ENCODE data around the gene ANXA11.

Gene ANXA11

GRCh38 chr10:80187465-80188409 is 17.6 kb downstream of the ANXA11 start:
- DNase-seq = no peak

DNA sequence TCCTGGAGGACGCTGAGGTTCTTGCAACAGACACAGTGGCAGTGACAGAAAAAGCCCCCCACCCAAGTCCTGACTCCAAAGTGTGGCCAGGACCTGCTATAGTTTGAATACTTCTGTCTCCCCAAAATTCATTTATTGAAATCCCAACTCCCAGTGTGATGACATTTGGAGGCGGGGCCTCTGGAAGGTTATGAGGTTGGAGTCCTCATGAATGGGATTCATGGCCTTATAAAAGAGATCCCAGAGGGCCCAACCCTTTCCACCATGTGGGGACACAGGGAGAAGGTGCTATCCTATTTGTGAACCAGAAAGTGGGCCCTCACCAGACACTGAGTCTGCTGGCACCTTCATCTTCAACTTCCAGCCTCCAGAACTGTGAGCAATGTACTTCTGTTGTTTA is 18.3 kb downstream of the ANXA11 start:
- no peak for DNase-seq

GRCh38 chr10:80186364-80187012 is 18.8 kb downstream of the ANXA11 start:
- no peak for DNase-seq

- DNase-seq = no peak
Measured at GRCh38 chr10:80185578-80186299, 19.6 kb downstream of the ANXA11 start.

DNA sequence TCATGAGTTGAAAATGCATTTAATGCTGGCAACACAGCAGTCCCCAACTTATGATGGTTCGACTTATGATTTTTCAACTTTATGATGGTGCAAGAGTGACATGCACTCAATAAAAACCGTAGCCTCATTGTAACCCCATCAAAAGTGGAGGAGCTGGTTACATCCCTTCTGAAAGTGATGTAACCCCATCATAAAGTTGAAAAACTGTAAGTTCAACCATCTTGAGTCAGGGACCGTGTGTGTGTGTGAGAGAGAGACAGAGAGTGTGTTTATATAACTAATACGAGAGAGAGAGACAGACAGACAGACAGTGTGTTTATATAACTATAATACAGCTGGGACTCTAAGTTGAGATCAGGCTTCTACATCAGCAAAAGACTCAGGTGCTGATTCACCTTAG is 21.0 kb downstream of the ANXA11 start:
- no peak for DNase-seq

DNA sequence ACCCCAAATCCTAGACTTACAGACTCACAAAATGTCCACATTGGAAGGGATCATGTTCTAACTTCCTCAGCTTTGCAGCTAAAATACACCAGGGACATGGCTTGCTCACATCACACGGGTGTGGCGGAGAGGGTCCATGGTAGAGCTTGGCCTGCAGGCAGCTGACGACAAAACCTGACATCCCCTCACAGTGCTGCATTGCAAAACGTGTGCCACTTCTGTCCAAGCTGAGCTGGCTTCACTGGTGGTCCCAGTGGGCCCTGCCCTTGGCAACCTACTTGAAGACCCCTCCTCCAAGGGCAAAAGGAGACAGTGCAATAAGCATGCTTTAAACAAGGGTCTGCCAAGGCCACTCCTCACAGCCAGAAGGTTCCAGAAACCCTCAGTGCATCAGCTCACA is 21.9 kb downstream of the ANXA11 start:
- no peak for DNase-seq

DNA sequence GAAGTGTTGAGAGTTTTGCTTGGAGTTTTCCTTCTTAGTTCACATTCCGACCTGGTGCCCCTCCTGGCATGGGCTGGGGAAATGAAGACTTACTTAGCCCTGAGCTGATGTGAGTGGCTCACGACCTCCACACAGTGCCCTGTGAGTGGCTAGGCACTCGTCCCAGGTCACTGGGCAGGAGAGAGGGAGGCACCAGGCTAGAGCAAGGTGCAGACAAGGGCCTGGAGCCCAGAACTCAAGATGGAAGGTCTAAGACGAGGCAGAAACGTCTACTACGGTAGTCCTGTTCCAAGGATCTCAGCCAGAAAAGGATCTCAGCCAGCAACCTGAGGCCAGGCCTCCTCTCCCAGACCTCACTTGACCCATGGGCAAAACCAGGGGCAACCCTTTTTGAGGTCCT is 22.4 kb downstream of the ANXA11 start:
- no peak for DNase-seq

- peak; percentile 41 for DNase-seq
Measured at GRCh38 chr10:80177781-80178636, 27.3 kb downstream of the ANXA11 start.

DNA sequence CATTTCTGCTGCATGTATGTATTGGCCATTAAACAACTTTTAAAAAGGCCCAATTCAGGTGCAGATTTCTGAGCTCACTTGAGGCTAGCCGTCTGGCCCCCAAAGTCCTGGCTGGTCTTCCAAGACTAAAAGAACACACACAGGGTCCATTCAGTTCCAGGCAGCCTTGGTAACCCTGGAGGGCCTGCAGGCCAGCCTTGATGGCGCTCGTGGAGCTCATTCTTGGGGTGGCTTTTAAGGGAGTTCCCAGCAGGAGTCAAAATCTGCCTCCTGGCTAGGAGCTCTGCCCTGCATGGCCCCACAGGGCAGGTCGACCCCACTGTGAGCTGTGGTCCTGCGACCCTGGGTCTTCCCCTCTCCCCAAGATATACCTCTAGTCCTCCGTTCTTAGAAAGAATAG is 28.8 kb downstream of the ANXA11 start:
- DNase-seq = no peak

DNA sequence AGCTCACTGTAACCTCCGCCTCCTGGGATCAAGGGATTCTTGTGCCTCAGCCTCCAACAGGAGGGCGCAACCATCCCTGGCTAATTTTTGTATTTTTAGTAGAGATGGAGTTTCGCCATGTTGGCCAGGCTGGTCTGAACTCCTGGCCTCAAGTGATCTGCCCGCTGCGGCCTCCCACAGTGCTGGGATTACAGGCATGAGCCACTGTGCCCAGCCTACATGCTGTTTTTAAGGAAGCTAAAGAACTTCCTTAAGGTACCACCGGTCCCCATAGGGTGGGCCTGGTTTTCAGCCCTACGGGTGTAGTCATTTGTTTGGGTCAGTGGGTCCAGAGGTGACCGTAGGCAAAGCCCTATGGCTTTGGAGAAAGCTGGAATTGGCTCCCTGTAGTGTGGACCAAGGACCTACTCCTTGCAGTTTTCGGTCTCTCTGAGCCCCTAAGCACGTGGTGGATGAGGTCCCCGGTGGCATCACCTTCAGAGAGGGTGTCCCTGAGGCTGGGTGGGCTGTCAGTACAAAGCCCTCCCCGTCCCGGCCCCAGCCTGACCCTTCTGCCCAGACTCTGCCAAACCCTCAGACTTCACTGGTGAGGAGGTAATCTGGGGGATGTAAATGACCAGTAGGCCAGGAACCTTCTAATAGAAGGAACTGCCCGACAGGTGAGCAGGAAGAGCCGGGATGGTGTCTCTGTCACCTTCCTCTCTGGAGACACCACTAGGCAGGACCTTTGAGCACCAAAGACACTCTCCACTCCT is 30.5 kb downstream of the ANXA11 start:
- DNase-seq = no peak

DNA sequence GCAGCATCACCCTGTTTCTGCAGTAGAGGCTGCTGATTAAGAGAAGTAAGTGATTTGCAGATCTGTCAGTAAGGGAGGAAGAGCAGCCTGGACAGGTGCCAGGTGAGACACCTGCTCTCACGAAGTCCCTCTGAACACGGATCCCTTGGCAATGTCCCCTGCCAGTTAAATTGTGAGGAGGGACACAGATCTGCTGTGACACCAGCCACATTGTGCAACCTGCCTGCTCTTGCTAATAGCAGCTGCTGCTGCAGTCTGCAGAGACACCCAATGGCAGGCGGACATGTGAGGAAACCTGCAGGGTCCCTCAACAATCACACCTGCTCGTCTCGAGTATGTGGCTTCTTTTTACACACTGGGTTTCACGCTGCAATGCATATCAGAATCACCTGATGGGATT is 31.9 kb downstream of the ANXA11 start:
- no peak for DNase-seq

GRCh38 chr10:80172896-80173295 is 32.4 kb downstream of the ANXA11 start:
- DNase-seq = no peak

GRCh38 chr10:80171248-80171660 is 34.1 kb downstream of the ANXA11 start:
- DNase-seq = no peak

DNA sequence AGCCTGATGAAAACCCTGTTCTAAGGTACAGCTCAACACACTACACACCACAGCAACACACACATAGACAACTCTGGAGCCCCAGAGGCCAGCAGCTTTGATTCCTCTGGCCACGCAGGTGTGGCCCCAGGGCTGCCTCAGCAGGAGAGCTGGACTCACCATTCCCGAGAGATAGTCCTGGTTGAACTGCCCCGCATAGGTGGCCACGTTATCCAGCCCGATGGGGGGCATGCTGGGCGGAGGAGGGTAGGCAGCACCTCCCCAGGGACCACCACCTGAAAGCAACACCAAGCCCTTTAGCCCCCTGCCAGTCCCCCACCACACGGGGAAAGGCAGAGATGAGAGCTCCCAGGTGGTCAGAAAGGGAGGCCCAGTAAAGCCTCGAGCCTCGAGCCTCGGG is 34.7 kb downstream of the ANXA11 start:
- no peak for DNase-seq

DNA sequence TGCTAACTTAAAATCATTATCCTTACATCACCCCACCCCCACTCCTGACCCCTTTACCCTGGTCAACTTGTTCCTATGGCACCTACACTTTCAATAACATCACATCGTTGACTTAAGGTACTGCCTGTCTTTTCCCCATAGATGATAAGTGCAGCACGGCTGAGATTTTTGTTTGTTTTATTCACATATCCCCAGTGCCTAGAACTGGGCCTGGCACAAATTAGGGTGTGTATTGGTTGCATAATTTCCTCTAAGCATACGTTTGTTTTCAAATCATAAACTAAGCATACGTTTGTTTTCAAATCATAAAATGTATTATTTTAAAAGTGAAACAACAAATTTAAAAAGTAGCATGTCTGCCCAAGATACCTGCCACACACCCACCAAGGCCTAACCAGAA is 35.3 kb downstream of the ANXA11 start:
- no peak for DNase-seq

DNA sequence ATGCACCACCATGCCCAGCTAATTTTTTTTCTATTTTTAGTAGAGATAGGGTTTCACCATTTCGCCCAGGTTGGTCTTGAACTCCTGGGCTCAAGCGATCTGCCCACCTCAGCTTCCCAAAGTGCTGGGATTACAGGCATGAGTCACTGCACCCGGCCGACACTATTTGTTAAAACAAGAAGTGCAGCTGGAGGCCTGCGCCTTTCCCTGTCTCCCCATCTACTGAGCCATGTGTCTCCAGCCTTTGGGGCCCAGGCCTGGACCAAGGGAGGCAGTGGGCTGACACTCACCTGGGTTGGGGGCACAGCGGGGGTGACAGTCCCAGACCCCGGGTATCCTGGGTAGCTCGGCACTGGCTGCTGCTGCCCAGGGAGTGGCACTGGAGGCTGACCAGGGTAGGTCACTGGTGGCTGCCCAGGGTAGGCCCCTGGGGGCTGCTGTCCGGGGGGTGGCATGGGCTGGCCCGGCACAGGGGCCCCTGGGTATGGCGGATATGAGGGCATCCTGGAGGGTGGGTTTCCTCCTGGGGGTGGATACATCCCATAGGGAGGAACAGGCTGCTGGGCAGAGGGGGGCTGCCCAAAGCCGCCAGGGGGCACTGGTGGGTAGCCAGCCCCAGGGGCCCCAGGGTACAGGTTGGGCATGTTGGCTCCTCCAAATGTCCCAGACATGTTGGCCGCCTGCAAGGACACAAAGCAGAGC is 36.5 kb downstream of the ANXA11 start:
- no peak for DNase-seq

DNA sequence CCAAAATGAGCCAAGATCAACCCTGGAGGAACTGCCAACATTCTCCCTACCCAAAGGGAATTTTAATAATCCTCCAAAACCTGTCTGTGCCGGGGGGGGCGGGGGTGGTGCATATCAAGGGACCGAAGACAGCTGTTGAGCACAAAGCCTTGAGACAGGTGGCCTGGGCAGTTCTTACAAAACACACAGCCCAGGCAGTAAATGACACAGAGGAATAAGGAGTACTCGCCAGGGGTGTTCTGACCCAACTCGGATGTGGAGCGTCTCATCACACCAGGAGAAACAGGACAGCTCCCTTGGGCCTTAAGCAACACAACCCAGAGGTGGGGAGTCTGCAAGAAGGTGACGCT is 37.2 kb downstream of the ANXA11 start:
- no peak for DNase-seq

GRCh38 chr10:80167471-80168161 is 37.7 kb downstream of the ANXA11 start:
- no peak for DNase-seq

DNA sequence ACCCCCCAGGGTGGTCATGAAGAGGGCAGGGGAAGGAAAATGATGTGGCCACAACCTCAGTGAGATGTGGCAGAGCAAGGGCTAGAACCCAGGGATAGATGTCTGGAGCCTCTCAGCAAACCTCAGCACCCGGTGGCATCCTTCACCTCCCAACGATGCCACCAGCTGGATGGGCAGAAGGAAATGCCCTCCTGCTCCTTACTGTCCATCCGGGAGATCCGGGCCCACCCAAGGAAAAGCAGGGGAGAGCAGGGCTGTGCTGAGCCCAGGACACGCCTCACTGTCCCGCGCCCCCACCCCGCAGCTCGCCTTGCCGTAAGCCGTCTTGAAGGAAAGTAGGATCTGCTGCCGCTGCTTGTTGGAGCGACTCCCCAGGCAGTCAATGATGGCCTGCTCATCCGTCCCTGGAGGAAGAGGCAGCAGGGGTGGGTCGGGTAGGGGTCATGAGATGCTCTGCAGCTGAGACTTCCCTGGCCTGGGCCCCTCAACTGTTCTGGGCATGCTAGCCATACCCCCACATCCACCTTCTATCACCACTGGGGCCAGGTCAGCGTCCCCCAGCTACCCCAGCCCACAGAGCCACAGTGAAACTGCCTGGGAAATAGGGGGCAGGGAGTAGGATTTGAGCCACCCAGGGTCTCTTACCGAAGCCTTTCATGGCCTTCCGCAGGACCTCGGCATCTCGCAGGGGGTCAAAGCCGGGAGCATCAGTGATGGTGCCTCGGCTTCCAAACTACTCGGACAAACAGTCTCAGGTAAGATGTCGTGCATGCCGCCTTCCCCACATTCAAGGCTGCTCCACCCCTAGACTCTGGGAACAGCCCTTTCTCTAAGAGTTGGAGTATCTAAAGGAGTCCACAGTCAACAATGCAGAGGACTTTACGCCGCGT is 38.5 kb downstream of the ANXA11 start:
- no peak for DNase-seq

DNA sequence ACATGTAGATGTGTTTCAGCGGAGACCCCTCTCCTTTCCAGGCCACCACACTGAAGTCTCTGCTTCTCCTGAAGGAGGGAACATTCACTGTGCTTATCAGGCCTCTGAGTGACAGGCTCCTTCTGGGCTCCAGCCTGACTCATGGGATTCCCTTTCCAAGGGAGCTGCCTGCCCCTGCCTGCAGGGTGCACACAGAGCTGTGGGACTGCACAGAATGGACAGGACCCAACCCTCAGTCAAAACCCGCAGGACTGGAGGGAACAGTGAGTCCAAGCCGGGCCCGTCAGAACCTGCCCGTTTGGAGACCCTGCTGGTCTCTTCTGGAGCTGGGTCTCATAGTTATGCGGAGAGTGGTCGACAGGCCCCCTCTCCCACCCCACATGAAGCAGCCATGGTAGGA is 40.2 kb downstream of the ANXA11 start:
- peak; percentile 67 for DNase-seq

Measured in NCI-H226 (cell line).